ENCODE results near the gene CPZ. TPM values are rescaled to one million over a fixed set of nuclear protein-coding genes. Genes with fewer than 3 reads are reported as not detected.

The CPZ gene
- 18.4 TPM for total RNA-seq
- 10 to 100 TPM in 1 of 8 donors, 1 to 10 TPM in 7; 3.3 to 16.5 (median 5.8) TPM for polyA plus RNA-seq (ENCODE audit: insufficient read depth in 1 of 8, insufficient read length in 8 of 8, low replicate concordance in 1 of 8)
- long read RNA-seq, donor 1, partial matches to known transcripts: 0 of 1 reads
- long read RNA-seq, donor 1, other reads (novel, unspliced or antisense): 0 of 1 reads
- long read RNA-seq, donor 2: 0 reads
- long read RNA-seq, donor 3, partial matches to known transcripts: 0 of 2 reads
- long read RNA-seq, donor 3, other reads (novel, unspliced or antisense): 0 of 2 reads
- long read RNA-seq, donor 4: 0 reads
- long read RNA-seq, donor 5, partial matches to known transcripts: 5 of 10 reads
- long read RNA-seq, donor 5, other reads (novel, unspliced or antisense): 0 of 10 reads
- long read RNA-seq, donor 6: 0 reads
- long read RNA-seq, donor 7, partial matches to known transcripts: 0 of 1 reads
- long read RNA-seq, donor 7, other reads (novel, unspliced or antisense): 0 of 1 reads
- long read RNA-seq, donor 8, partial matches to known transcripts: 0 of 3 reads
- long read RNA-seq, donor 8, other reads (novel, unspliced or antisense): 0 of 3 reads
- long read RNA-seq, donor 9, partial matches to known transcripts: 0 of 1 reads
- long read RNA-seq, donor 9, other reads (novel, unspliced or antisense): 0 of 1 reads
- long read RNA-seq, donor 10, partial matches to known transcripts: 0 of 2 reads
- long read RNA-seq, donor 10, other reads (novel, unspliced or antisense): 0 of 2 reads
- long read RNA-seq, donor 11, partial matches to known transcripts: 0 of 5 reads
- long read RNA-seq, donor 11, other reads (novel, unspliced or antisense): 0 of 5 reads

DNA sequence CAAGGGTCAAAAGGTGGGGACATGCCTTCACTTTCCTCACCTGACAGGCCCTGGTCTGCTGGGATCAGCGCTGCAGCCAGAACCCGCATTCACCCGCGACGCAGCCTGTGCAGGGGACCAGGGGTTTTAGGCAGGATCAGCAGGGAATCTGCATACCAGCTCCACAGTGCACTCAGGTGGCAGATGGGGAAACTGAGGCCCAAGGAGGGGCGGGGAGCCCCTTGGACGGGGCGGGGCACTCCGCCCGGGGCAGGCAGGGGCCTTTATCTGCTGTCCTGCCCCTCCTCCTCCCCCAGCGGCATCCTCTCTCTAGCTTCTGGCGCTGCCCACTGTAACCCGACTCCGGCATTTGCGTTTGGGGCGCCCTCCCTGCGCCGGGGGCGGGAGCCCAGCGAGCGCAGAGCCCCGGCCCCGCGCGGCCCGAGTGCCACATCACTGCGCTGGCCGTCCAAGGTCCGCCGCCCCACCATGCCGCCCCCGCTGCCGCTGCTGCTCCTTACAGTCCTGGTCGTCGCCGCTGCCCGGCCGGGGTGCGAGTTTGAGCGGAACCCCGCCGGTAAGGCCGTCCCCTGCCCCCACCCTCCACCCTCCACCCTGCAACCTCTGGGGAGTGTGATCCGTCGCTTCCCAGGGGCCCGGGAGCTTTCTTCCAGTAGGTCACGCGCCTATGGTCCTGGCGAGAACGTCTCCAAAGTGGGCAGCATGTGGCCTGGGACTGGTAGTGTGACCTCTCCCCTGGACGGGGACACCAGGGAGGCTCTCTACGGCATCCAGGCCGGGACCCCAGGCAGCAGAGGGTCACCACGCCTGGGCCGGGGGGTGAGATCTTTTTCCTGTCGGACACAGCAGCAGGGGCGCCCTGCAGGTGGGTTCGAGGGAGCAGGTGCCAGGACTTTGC is at the start of gene CPZ:
TSS of gene CPZ (plus strand) at position 400 of the 898 bp plus-strand sequence. CDS start at position 469, 69 bp downstream.
- Histone ChIP-seq H3K4me3 (ENCODE audit: low read length) (peak within 1 kb of the TSS; percentile 32), H3K9me3 (replicated peaks; ENCODE audit: control insufficient read depth, low read depth, low read length) (no peaks in the 10 kb centered on the region), H3K36me3 (ENCODE audit: control insufficient read depth, insufficient read depth, low read length) (no peaks in the 10 kb centered on the region), H3K27me3 (ENCODE audit: control insufficient read depth, insufficient read depth, low read length) (peaks cover 61% of the 10 kb centered on the region), H3K27ac (ENCODE audit: low read length) (no peak within 1 kb of the TSS), H3K4me1 (ENCODE audit: control insufficient read depth, insufficient read depth, low read length) (peaks cover 14% of the 10 kb centered on the region)
- WGBS (ENCODE audit: insufficient coverage): 1% methylated on average over 49 of the region's 58 CpGs
- DNase-seq: peak; percentile 78

DNA sequence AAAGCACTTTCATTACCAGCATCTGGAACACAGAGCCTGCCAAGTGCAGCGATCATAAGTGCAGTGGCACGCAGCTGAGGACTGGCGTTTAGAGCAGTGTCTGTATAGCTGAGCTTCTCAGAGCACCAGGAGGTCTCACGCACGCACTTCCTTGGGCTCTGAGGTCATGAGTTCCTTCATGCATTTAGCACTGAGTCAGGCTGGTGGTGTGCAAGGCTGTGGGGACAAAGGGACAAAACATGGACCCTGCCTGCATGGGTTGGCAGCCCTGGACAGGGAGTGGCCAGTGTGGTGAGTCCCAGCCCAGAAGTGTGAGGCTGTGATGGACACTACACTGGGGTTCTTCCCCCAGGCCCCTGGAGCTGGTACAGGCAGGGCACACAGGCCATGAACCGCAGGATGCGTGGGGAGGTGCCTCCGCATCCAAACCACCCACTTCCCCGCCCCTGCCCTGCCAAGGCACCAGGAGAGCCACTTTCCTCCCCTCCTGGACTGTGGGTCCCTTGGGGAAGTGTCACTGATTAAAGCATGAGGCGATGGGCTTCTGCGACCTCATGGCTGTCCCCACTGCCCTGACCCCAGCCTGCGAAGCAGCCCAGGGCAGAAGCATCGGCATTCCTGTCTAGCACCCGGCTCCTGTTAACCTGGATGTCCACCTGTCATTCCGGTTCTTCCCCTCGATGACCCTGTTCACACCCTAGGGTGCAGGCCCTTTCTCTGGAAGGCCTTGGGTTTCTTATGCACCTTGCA is 49.6 kb upstream of the CPZ start:
- no peaks in the 10 kb centered on the region for H3K9me3 ChIP-seq (replicated peaks; ENCODE audit: control insufficient read depth, low read depth, low read length)
- 79% methylated on average over 11 of the region's 16 CpGs for WGBS (ENCODE audit: insufficient coverage)
- peaks cover 2% of the 10 kb centered on the region for H3K27me3 ChIP-seq (ENCODE audit: control insufficient read depth, insufficient read depth, low read length)
- peaks cover 3% of the 10 kb centered on the region for H3K4me1 ChIP-seq (ENCODE audit: control insufficient read depth, insufficient read depth, low read length)
- H3K4me3 ChIP-seq (ENCODE audit: low read length): no peak overlapping the region
- H3K36me3 ChIP-seq (ENCODE audit: control insufficient read depth, insufficient read depth, low read length): no peaks in the 10 kb centered on the region
- no peak overlapping the region for H3K27ac ChIP-seq (ENCODE audit: low read length)
- DNase-seq: no peak

DNA sequence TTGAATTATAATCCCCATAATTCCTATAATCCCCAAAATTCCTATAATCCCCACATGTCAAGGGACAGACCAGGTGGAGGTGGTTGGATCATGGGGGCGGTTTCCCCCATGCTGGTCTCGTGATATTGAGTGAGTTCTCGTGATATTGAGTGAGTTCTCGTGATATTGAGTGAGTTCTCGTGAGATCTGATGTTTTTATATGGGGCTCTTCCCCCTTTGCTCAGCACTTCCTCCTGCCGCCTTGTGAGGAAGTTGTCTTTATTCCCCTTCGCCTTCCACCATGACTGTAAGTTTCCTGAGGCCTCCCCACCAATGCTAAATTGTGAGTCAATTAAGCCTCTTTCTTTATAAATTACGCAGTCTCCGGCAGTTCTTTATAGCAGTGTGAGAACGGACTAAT is 48.9 kb upstream of the CPZ start:
- Histone ChIP-seq H3K27ac (ENCODE audit: low read length) (no peak overlapping the region), H3K4me3 (ENCODE audit: low read length) (no peak overlapping the region), H3K4me1 (ENCODE audit: control insufficient read depth, insufficient read depth, low read length) (peaks cover 3% of the 10 kb centered on the region), H3K9me3 (replicated peaks; ENCODE audit: control insufficient read depth, low read depth, low read length) (no peaks in the 10 kb centered on the region), H3K36me3 (ENCODE audit: control insufficient read depth, insufficient read depth, low read length) (no peaks in the 10 kb centered on the region), H3K27me3 (ENCODE audit: control insufficient read depth, insufficient read depth, low read length) (peaks cover 4% of the 10 kb centered on the region)
- DNase-seq: no peak
- 95% methylated on average over 3 of the region's 10 CpGs for WGBS (ENCODE audit: insufficient coverage)

DNA sequence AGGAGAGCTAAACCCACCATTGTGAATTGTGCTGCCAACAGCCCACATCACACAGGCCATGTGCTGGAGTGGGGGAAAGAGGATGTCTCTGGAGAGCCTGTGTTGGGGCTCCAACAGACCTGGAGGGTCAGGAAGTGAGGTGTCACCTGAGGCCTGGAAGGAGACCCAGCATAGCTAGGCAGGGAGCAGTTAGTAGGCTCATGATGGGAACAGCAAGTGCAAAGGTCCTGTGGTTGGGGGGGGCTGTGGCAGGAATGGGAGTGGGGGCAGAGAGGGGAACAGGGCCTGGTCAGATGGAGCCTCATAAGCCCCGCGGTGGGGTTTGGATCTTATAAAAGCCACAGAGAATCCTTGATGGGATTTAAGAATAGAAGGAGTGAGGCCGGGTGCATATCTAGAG is 48.3 kb upstream of the CPZ start:
- Histone ChIP-seq H3K4me3 (ENCODE audit: low read length) (no peak overlapping the region), H3K4me1 (ENCODE audit: control insufficient read depth, insufficient read depth, low read length) (peaks cover 3% of the 10 kb centered on the region), H3K9me3 (replicated peaks; ENCODE audit: control insufficient read depth, low read depth, low read length) (no peaks in the 10 kb centered on the region), H3K27ac (ENCODE audit: low read length) (no peak overlapping the region), H3K36me3 (ENCODE audit: control insufficient read depth, insufficient read depth, low read length) (no peaks in the 10 kb centered on the region), H3K27me3 (ENCODE audit: control insufficient read depth, insufficient read depth, low read length) (peaks cover 4% of the 10 kb centered on the region)
- no peak for DNase-seq
- WGBS (ENCODE audit: insufficient coverage): 93% methylated on average over 3 of the region's 3 CpGs

DNA sequence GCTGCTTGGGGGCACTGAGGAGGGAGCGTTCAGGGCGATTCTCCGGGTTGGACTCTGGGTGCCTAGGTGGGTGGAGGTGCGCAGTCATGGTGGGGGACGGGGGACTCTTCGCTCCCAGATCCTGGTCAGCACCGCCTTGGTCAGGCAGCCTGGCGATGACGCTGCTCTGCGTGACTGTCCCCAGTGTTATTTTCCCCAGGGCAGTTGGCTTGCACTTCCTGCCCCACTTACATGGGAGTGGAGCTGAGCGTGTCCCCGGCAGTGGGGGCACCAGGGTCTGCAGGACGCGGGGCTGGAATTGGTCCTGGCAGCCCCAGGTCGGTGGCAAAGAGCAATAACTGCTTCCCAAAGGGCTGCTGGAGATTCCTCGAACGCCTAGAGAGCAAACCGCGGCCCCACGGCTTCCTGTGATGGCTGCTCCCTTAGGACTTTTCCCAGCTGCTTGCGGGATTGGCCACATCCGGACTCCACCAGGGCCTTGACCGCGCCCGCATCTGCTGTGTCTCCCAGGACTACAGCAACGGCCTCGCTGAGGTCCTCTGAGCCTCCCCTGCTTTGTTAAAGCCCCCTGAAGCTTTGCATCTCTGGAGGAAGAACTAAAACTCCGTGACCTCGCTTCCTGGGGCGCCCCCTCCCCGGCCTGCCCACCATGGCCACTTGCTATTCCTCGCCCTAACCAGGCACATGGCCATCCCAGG is 47.7 kb upstream of the CPZ start:
- Histone ChIP-seq H3K9me3 (replicated peaks; ENCODE audit: control insufficient read depth, low read depth, low read length) (no peaks in the 10 kb centered on the region), H3K27ac (ENCODE audit: low read length) (no peak overlapping the region), H3K4me3 (ENCODE audit: low read length) (no peak overlapping the region), H3K4me1 (ENCODE audit: control insufficient read depth, insufficient read depth, low read length) (peaks cover 3% of the 10 kb centered on the region), H3K27me3 (ENCODE audit: control insufficient read depth, insufficient read depth, low read length) (peaks cover 4% of the 10 kb centered on the region), H3K36me3 (ENCODE audit: control insufficient read depth, insufficient read depth, low read length) (no peaks in the 10 kb centered on the region)
- peak; percentile 33 for DNase-seq
- 62% methylated on average over 31 of the region's 32 CpGs for WGBS (ENCODE audit: insufficient coverage)

DNA sequence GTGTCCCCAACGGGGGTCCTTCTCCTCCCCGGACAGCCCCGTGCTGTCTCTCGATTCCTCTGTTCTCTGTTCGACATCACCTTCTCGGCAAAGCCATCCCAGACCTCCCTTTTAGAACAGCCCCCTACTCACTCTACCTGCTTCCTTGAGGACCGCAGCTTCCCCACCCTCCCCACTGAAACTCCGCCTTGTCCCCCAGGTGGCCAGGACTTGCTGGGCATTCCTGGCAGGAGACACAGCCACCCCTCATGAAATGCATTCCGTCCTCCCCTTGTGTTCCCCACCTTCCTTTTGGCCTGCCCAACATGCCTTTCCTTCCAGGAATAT is 47.2 kb upstream of the CPZ start:
- 69% methylated on average over 8 of the region's 9 CpGs for whole genome bisulfite sequencing (ENCODE audit: insufficient coverage)
- Histone ChIP-seq H3K27ac (ENCODE audit: low read length) (no peak overlapping the region), H3K4me3 (ENCODE audit: low read length) (no peak overlapping the region), H3K4me1 (ENCODE audit: control insufficient read depth, insufficient read depth, low read length) (peaks cover 3% of the 10 kb centered on the region), H3K27me3 (ENCODE audit: control insufficient read depth, insufficient read depth, low read length) (peaks cover 4% of the 10 kb centered on the region), H3K9me3 (replicated peaks; ENCODE audit: control insufficient read depth, low read depth, low read length) (no peaks in the 10 kb centered on the region), H3K36me3 (ENCODE audit: control insufficient read depth, insufficient read depth, low read length) (no peaks in the 10 kb centered on the region)
- no peak for DNase-seq

DNA sequence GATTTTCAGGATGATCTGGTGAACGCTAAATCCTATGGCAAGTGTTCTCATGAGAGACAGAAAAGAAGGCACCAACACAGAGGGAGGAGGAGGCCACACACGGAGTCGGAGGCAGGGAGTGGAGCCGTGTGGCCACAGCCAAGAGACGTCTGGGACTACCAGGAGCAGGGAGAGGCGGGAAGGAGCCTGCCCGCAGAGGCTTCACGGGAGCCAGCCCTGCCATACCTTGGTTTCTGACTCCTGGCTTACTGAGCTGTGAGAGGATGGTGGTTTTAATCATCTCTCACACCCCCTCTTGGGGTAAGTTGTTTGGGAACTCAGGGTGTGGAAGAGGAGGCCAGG is 45.8 kb upstream of the CPZ start:
- no peaks in the 10 kb centered on the region for H3K36me3 ChIP-seq (ENCODE audit: control insufficient read depth, insufficient read depth, low read length)
- H3K27ac ChIP-seq (ENCODE audit: low read length): no peak overlapping the region
- H3K4me3 ChIP-seq (ENCODE audit: low read length): no peak overlapping the region
- no peak for DNase-seq
- peaks cover 3% of the 10 kb centered on the region for H3K4me1 ChIP-seq (ENCODE audit: control insufficient read depth, insufficient read depth, low read length)
- peaks cover 4% of the 10 kb centered on the region for H3K27me3 ChIP-seq (ENCODE audit: control insufficient read depth, insufficient read depth, low read length)
- 61% methylated on average over 6 of the region's 8 CpGs for WGBS (ENCODE audit: insufficient coverage)
- H3K9me3 ChIP-seq (replicated peaks; ENCODE audit: control insufficient read depth, low read depth, low read length): no peaks in the 10 kb centered on the region

DNA sequence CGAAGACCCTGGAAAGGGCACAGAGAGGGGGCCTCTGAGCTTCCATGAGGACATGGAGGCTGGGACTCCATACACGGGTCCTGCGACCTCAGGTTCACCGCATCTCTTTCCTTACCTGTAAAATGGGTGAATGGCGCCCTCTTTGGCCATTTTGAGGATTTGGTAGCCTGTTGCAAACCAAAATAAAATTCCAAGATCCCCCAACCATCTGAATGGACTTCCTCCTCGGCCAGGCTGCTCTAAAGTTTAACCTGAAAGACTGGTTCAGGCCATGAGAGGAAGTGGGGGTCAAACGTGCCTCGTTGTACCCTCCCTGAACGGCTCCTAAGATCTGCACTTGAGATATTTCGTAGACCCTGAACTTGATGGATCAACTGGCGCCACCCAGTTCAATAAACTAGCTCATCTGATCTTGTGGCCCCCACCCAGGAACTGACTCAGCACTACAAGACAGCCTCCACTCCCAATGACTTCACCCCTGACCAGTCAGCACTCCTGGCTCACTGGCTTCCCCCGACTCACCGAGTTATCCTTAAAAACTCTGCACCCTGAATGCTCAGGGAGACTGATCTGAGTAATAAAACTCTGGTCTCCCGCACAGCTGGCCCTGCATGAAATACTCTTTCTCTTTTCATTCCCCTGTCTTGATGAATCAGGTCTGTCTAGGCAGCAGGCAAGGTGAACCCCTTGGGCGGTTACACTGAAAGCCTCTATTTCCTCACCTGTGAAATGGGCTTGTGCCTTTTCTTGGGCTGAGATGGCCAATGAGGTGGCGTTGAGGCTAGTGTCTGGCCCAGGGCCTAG is 45.3 kb upstream of the CPZ start:
- Histone ChIP-seq H3K27ac (ENCODE audit: low read length) (no peak overlapping the region), H3K9me3 (replicated peaks; ENCODE audit: control insufficient read depth, low read depth, low read length) (no peaks in the 10 kb centered on the region), H3K4me3 (ENCODE audit: low read length) (no peak overlapping the region), H3K4me1 (ENCODE audit: control insufficient read depth, insufficient read depth, low read length) (peaks cover 3% of the 10 kb centered on the region), H3K36me3 (ENCODE audit: control insufficient read depth, insufficient read depth, low read length) (no peaks in the 10 kb centered on the region), H3K27me3 (ENCODE audit: control insufficient read depth, insufficient read depth, low read length) (peaks cover 4% of the 10 kb centered on the region)
- 52% methylated on average over 13 of the region's 16 CpGs for WGBS (ENCODE audit: insufficient coverage)
- no peak for DNase-seq
